ENCODE measurements around the gene LIG4.

DNA sequence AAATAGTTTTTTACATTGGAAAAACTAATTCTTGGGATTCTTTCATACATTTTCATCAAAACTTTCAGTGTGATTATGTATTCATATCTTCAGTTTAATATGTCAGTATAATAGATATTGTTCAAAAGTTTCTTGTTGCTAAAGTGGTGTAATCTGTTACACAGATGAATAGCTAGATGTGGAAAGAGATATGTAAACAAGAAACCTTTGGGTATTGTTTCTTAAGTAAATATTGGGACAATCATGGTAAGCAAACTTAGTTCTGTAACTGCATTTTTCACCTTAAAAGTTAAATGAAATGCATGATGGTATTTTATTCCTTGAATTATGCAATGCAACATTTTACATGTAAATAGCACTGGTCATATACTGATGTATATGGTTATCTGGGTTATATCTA is 15.0 kb upstream of the LIG4 start:
- TF ChIP-seq CTCF (IDR thresholded peaks at IDR 0.05) (no peak), POLR2A (IDR thresholded peaks at IDR 0.05) (no peak)

Measured in stomach (tissue), 4 donors.